ENCODE results near the gene PJA2. TPM values are rescaled to one million over a fixed set of nuclear protein-coding genes. Genes with fewer than 3 reads are reported as not detected.
A peak's percentile ranks its signal among the peaks of the same experiment; 100 is the strongest.

Gene PJA2
- total and polyA plus RNA-seq, 9 of the 15 experiments (the other 6 are each of a cell fraction or from before 2014, with no cell fraction given): 25.1 to 82.1 (median 50.1) TPM

- CTCF ChIA-PET (ENCODE audit: low intra/inter-chr PET ratio): no interaction called here
- intact Hi-C loops (cut with micrococcal nuclease): no loop called here
- Histone ChIP-seq H4K20me1 (replicated peaks; ENCODE audit: control insufficient read depth, insufficient read depth, low read length) (no peaks in the 10 kb centered on the region), H3K36me3 (ENCODE audit: control insufficient read depth, insufficient read depth, low read length) (peaks cover 44% of the 10 kb centered on the region), H3K4me1 (replicated peaks in 1 of 2; ENCODE audit: control insufficient read depth in 2 of 2, insufficient read depth in 2 of 2, low read length in 2 of 2) (no peaks in the 10 kb centered on the region), H3K9me3 (replicated peaks; ENCODE audit: control insufficient read depth, insufficient read depth, low read depth, low read length) (no peaks in the 10 kb centered on the region), H3K9ac (ENCODE audit: insufficient read depth in 1 of 2, low read depth in 2 of 2, low read length in 2 of 2) (no peak overlapping the region), H3K27ac (ENCODE audit: extremely low read depth, low read depth, low read length) (no peak overlapping the region), H3K4me3 (no peak overlapping the region), H3K27me3 (ENCODE audit: control insufficient read depth in 2 of 2, insufficient read depth in 2 of 2, low read length in 2 of 2) (no peaks in the 10 kb centered on the region), H3K4me2 (ENCODE audit: insufficient read depth, low read length) (no peak overlapping the region), H2AFZ (ENCODE audit: low read depth, low read length) (no peak overlapping the region), H3K9me1 (ENCODE audit: control insufficient read depth, insufficient read depth, low read length) (no peaks in the 10 kb centered on the region), H3K79me2 (ENCODE audit: control insufficient read depth, insufficient read depth, low read length) (peaks cover 39% of the 10 kb centered on the region; the same call in 2 of the 3 replicates)
- in situ Hi-C loops (cut with MboI): no loop called here
- no peak for DNase-seq (ENCODE audit: extremely low read depth in 1 of 4, low spot score in 3 of 4)
- peak; percentile 67 for ATAC-seq
- POLR2A ChIA-PET: interaction anchor here (0.5 to 0.6 kb wide), 3 partner anchors 17 to 315 kb away, joined by 3 to 4 read pairs (median 4); no protein-coding TSS in a partner anchor
- no TSS peak for BruUV-seq (replicated peaks)
- peak; percentile 32 for FAIRE-seq
- no peak for TF ChIP-seq ZNF699 (CRISPR knock-in tag; IDR thresholded peaks at IDR 0.05; ENCODE audit: insufficient replicate concordance)
- TF ChIP-seq ZNF76 (CRISPR knock-in tag; IDR thresholded peaks at IDR 0.05; ENCODE audit: borderline replicate concordance): no peak
- TF ChIP-seq ZNF347 (CRISPR knock-in tag; IDR thresholded peaks at IDR 0.05; ENCODE audit: low read depth): no peak
- TF ChIP-seq CTCF (IDR thresholded peaks at IDR 0.05 in 2 of 3, conservative IDR thresholded peaks at IDR 0.05 in 1 of 3; ENCODE audit: insufficient read depth in 2 of 3, low read depth in 1 of 3, low read length in 3 of 3): 0 out of 6 replicates have a peak, but pooled peaks of 1 of the 3 experiments have one; percentile 13
- no peak for TF ChIP-seq ZNF586 (CRISPR knock-in tag; conservative IDR thresholded peaks at IDR 0.05)
- TF ChIP-seq SRSF9 (IDR thresholded peaks at IDR 0.05; ENCODE audit: borderline replicate concordance, low read depth, low read length): no peak
- TF ChIP-seq ZNF24 (IDR thresholded peaks at IDR 0.05): no peak
- TF ChIP-seq GTF2A2 (tag; IDR thresholded peaks at IDR 0.05): no peak
- peak in 1 of 2 experiments; percentile 46; a peak in 2 of 4 replicates for TF ChIP-seq RAD21 (CRISPR knock-in tag; conservative IDR thresholded peaks at IDR 0.05 in 1 of 2, IDR thresholded peaks at IDR 0.05 in 1 of 2)
- no peak for TF ChIP-seq DLX4 (CRISPR knock-in tag; IDR thresholded peaks at IDR 0.05)
Observed at GRCh38 chr5:109374625-109375024, 35.1 kb downstream of the PJA2 start.
